RWPE2 (cell line): ENCODE results near the gene ARHGAP26.
A peak's percentile ranks its signal among the peaks of the same experiment; 100 is the strongest.

Experiments used
- ATAC-seq: fragments of 200-7000 bp; cut with Tn5 transposase; 3 replicates; pipeline ENCODE4 v1.9.1; 2021; ENCODE audit warnings: low read depth
- DNase-seq: peaks from one replicate; pipeline ENCODE4 v3.0.0-alpha.2; 2020; ENCODE audit warnings: low spot score
- H3K27ac ChIP-seq: fragments of 450-650 bp; 2 replicates; pipeline ENCODE4 v1.5.1; 2017; ENCODE audit warnings: mild to moderate bottlenecking; ENCODE audit not compliant: poor library complexity, severe bottlenecking
- H3K27me3 ChIP-seq: fragments of 250-450 bp; sonication (Bioruptor Pico); 2 replicates; pipeline ENCODE4 v1.5.1; 2021; ENCODE audit warnings: mild to moderate bottlenecking, moderate library complexity; ENCODE audit not compliant: insufficient read depth, poor library complexity, severe bottlenecking
- H3K36me3 ChIP-seq: fragments of 250-450 bp; sonication (Bioruptor Pico); 2 replicates; pipeline ENCODE4 v1.5.1; 2020; ENCODE audit warnings: low read depth, mild to moderate bottlenecking, moderate library complexity
- H3K4me1 ChIP-seq: fragments of 250-450 bp; sonication (Bioruptor Pico); 2 replicates; pipeline ENCODE4 v1.5.1; 2021; ENCODE audit warnings: mild to moderate bottlenecking, moderate library complexity; ENCODE audit not compliant: insufficient read depth, poor library complexity, severe bottlenecking
- H3K4me3 ChIP-seq: fragments of 250-450 bp; sonication (Bioruptor Pico); 2 replicates; pipeline ENCODE4 v1.5.1; 2021; ENCODE audit warnings: mild to moderate bottlenecking, moderate library complexity; ENCODE audit not compliant: severe bottlenecking
- H3K9me3 ChIP-seq: fragments of 250-450 bp; sonication (Bioruptor Pico); 2 replicates; pipeline ENCODE4 v1.5.1; 2021; ENCODE audit warnings: mild to moderate bottlenecking, moderate library complexity; ENCODE audit not compliant: severe bottlenecking
- CTCF ChIP-seq: fragments of 450-650 bp; IDR thresholded peaks from one replicate; pipeline ENCODE4 v1.5.1; 2017; ENCODE audit warnings: mild to moderate bottlenecking, moderate library complexity; ENCODE audit not compliant: poor library complexity, severe bottlenecking

Gene ARHGAP26

GRCh38 chr5:143247134-143247815 is 477.1 kb downstream of the ARHGAP26 start:
- DNase-seq (no peak), ATAC-seq (no peak)
- TF ChIP-seq CTCF: no peak
- peak overlapping the region; percentile 100 for H3K27ac ChIP-seq
- H3K36me3 ChIP-seq: no peaks in the 10 kb centered on the region
- H3K27me3 ChIP-seq: no peaks in the 10 kb centered on the region
- no peak overlapping the region for H3K4me3 ChIP-seq
- H3K9me3 ChIP-seq: no peaks in the 10 kb centered on the region
- H3K4me1 ChIP-seq: peaks cover 57% of the 10 kb centered on the region

- no peak overlapping the region for H3K4me3 ChIP-seq
- ATAC-seq (no peak), DNase-seq (no peak)
- H3K27me3 ChIP-seq: no peaks in the 10 kb centered on the region
- peaks cover 46% of the 10 kb centered on the region for H3K4me1 ChIP-seq
- no peaks in the 10 kb centered on the region for H3K36me3 ChIP-seq
- peak overlapping the region; percentile 56 for H3K27ac ChIP-seq
- H3K9me3 ChIP-seq: no peaks in the 10 kb centered on the region
- no peak for TF ChIP-seq CTCF
Observed at GRCh38 chr5:143248391-143248790, 478.2 kb downstream of the ARHGAP26 start.

- DNase-seq: no peak
- no peaks in the 10 kb centered on the region for H3K27me3 ChIP-seq
- H3K27ac ChIP-seq: peak overlapping the region; percentile 56
- TF ChIP-seq CTCF: no peak
- ATAC-seq: 0 out of 3 replicates have a peak, but pooled peaks have one; percentile 11
- H3K4me3 ChIP-seq: no peak overlapping the region
- H3K36me3 ChIP-seq: no peaks in the 10 kb centered on the region
- peaks cover 41% of the 10 kb centered on the region for H3K4me1 ChIP-seq
- H3K9me3 ChIP-seq: no peaks in the 10 kb centered on the region
Observed at GRCh38 chr5:143248822-143249579, 478.8 kb downstream of the ARHGAP26 start.

GRCh38 chr5:143249851-143250250 is 479.7 kb downstream of the ARHGAP26 start:
- H3K9me3 ChIP-seq: no peaks in the 10 kb centered on the region
- H3K27me3 ChIP-seq: no peaks in the 10 kb centered on the region
- H3K27ac ChIP-seq: peak overlapping the region; percentile 56
- no peaks in the 10 kb centered on the region for H3K36me3 ChIP-seq
- no peak overlapping the region for H3K4me3 ChIP-seq
- no peak for DNase-seq
- no peak for ATAC-seq
- peaks cover 33% of the 10 kb centered on the region for H3K4me1 ChIP-seq
- TF ChIP-seq CTCF: no peak

GRCh38 chr5:143251190-143251589 is 481.0 kb downstream of the ARHGAP26 start:
- H3K27ac ChIP-seq: no peak overlapping the region
- no peaks in the 10 kb centered on the region for H3K36me3 ChIP-seq
- TF ChIP-seq CTCF: no peak
- H3K9me3 ChIP-seq: no peaks in the 10 kb centered on the region
- H3K4me1 ChIP-seq: peaks cover 20% of the 10 kb centered on the region
- ATAC-seq: no peak
- H3K4me3 ChIP-seq: no peak overlapping the region
- DNase-seq: no peak
- no peaks in the 10 kb centered on the region for H3K27me3 ChIP-seq
